CMK (cell line): ENCODE measurements around the gene DRC3.

Experiments used
- DNase-seq: peaks from one replicate; pipeline ENCODE4 v3.0.0-alpha.2; 2010; ENCODE audit warnings: low read depth

The DRC3 gene

GRCh38 chr17:18056214-18056613 lies 83.6 kb downstream of the DRC3 start:
- no peak for DNase-seq

- no peak for DNase-seq
Measured at GRCh38 chr17:18059283-18059682, 86.6 kb downstream of the DRC3 start.

DNA sequence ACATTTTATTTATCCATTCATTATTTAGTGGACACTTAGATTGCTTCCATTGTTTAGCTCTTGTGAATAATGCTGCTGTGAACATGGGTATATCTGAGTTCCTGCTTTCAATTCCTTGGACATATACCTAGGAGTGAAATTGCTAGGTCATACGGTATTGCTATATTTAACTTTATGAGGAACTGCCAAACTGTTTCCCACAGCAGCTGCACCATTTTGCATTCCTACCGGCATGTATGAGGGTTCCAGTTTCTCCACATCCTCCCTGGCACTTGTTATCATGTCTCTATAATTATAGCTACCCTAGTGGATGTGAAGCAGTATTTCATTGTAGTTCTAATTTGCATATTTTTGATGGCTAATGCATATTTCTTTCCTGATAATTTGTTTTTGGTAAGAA lies 91.4 kb downstream of the DRC3 start:
- no peak for DNase-seq

- no peak for DNase-seq
Measured at GRCh38 chr17:18065546-18065945, 92.9 kb downstream of the DRC3 start.
